ENCODE data around the gene SMAD7. TPM values are rescaled to one million over a fixed set of nuclear protein-coding genes. Genes with fewer than 3 reads are reported as not detected.

SMAD7 gene
- total RNA-seq, 1 experiment from 2014 or later = 5.8 TPM

- TF ChIP-seq EZH2 (IDR thresholded peaks at IDR 0.05; ENCODE audit: low read depth) (no peak), CTCF (conservative IDR thresholded peaks at IDR 0.05) (no peak)
- Histone ChIP-seq H3K27ac (no peak overlapping the region), H3K79me2 (ENCODE audit: low read depth) (no peaks in the 10 kb centered on the region), H3K4me3 (no peak overlapping the region), H3F3A (ENCODE audit: insufficient read depth, low read depth) (peaks cover 4% of the 10 kb centered on the region; the same call in 1 of the 2 replicates), H2AFZ (no peak overlapping the region), H3K27me3 (ENCODE audit: insufficient read depth, low read depth) (no peaks in the 10 kb centered on the region), H3K9me3 (ENCODE audit: insufficient read depth, low read depth) (no peaks in the 10 kb centered on the region), H3K4me2 (no peak overlapping the region), H3K9me2 (ENCODE audit: insufficient read depth) (no peaks in the 10 kb centered on the region), H3K4me1 (replicated peaks; ENCODE audit: insufficient read depth) (peaks cover 36% of the 10 kb centered on the region), H4K20me1 (ENCODE audit: insufficient read depth) (no peaks in the 10 kb centered on the region), H3K36me3 (ENCODE audit: low read depth) (no peaks in the 10 kb centered on the region)
- intact Hi-C loops (cut with micrococcal nuclease; ENCODE audit: unreplicated experiment) = no loop called here
- ChIA-PET CTCF (no interaction called here), POLR2A (ENCODE audit: unreplicated experiment) (interaction anchor here (0.7 kb wide), 1 partner anchor 1780 kb away, joined by 18 read pairs; no protein-coding TSS in a partner anchor)
- no TSS peak for BruUV-seq (replicated peaks)
- no peak for DNase-seq
These were observed 69.8 kb downstream of the SMAD7 start for GRCh38 chr18:48880931-48881330.

GRCh38 chr18:48879008-48879431, 71.7 kb downstream of the SMAD7 start:
- Histone ChIP-seq H2AFZ (peak overlapping the region; percentile 63), H3K9me2 (ENCODE audit: insufficient read depth) (no peaks in the 10 kb centered on the region), H3K4me1 (replicated peaks; ENCODE audit: insufficient read depth) (peaks cover 42% of the 10 kb centered on the region), H3K36me3 (ENCODE audit: low read depth) (no peaks in the 10 kb centered on the region), H3K4me2 (peak overlapping the region; percentile 86), H4K20me1 (ENCODE audit: insufficient read depth) (no peaks in the 10 kb centered on the region), H3K79me2 (ENCODE audit: low read depth) (no peaks in the 10 kb centered on the region), H3K27me3 (ENCODE audit: insufficient read depth, low read depth) (no peaks in the 10 kb centered on the region), H3F3A (ENCODE audit: insufficient read depth, low read depth) (peaks cover 3% of the 10 kb centered on the region; the same call in 1 of the 2 replicates), H3K27ac (peak overlapping the region; percentile 94), H3K9me3 (ENCODE audit: insufficient read depth, low read depth) (no peaks in the 10 kb centered on the region), H3K4me3 (peak overlapping the region; percentile 51)
- intact Hi-C loops (cut with micrococcal nuclease; ENCODE audit: unreplicated experiment) = loop anchor here (2.0 kb wide), 2 partner anchors 18 to 58 kb away; no protein-coding TSS in a partner anchor
- CTCF ChIA-PET = no interaction called here
- TF ChIP-seq EZH2 (IDR thresholded peaks at IDR 0.05; ENCODE audit: low read depth) = no peak
- no peak for TF ChIP-seq CTCF (conservative IDR thresholded peaks at IDR 0.05)
- peak; percentile 77 to 86 for DNase-seq
- POLR2A ChIA-PET (ENCODE audit: unreplicated experiment) = no interaction called here
- no TSS peak for BruUV-seq (replicated peaks)

- H3K9me3 ChIP-seq (ENCODE audit: insufficient read depth, low read depth) = no peaks in the 10 kb centered on the region
- CTCF ChIA-PET = no interaction called here
- BruUV-seq (replicated peaks) = no TSS peak
- H3K79me2 ChIP-seq (ENCODE audit: low read depth) = no peaks in the 10 kb centered on the region
- intact Hi-C loops (cut with micrococcal nuclease; ENCODE audit: unreplicated experiment) = loop anchor here (2.0 kb wide), 2 partner anchors 18 to 58 kb away; no protein-coding TSS in a partner anchor
- peaks cover 47% of the 10 kb centered on the region for H3K4me1 ChIP-seq (replicated peaks; ENCODE audit: insufficient read depth)
- H3K9me2 ChIP-seq (ENCODE audit: insufficient read depth) = no peaks in the 10 kb centered on the region
- H3K36me3 ChIP-seq (ENCODE audit: low read depth) = no peaks in the 10 kb centered on the region
- H3F3A ChIP-seq (ENCODE audit: insufficient read depth, low read depth) = no peaks in the 10 kb centered on the region; the same call in 1 of the 2 replicates
- no peaks in the 10 kb centered on the region for H4K20me1 ChIP-seq (ENCODE audit: insufficient read depth)
- H3K4me2 ChIP-seq = peak overlapping the region; percentile 86
- POLR2A ChIA-PET (ENCODE audit: unreplicated experiment) = no interaction called here
- TF ChIP-seq CTCF (conservative IDR thresholded peaks at IDR 0.05) (no peak), EZH2 (IDR thresholded peaks at IDR 0.05; ENCODE audit: low read depth) (no peak)
- peak; percentile 33 to 74 for DNase-seq
- H2AFZ ChIP-seq = peak overlapping the region; percentile 59
- H3K4me3 ChIP-seq = peak overlapping the region; percentile 51
- no peaks in the 10 kb centered on the region for H3K27me3 ChIP-seq (ENCODE audit: insufficient read depth, low read depth)
- H3K27ac ChIP-seq = peak overlapping the region; percentile 94
These were observed 72.3 kb downstream of the SMAD7 start for GRCh38 chr18:48878471-48878870.
